ENCODE data around the gene NBAS. TPM values are rescaled to one million over a fixed set of nuclear protein-coding genes. Genes with fewer than 3 reads are reported as not detected.

Gene NBAS
- total and polyA plus RNA-seq, 3 experiments from 2014 or later, result 22.0 to 34.1 (median 30.6) TPM

DNA sequence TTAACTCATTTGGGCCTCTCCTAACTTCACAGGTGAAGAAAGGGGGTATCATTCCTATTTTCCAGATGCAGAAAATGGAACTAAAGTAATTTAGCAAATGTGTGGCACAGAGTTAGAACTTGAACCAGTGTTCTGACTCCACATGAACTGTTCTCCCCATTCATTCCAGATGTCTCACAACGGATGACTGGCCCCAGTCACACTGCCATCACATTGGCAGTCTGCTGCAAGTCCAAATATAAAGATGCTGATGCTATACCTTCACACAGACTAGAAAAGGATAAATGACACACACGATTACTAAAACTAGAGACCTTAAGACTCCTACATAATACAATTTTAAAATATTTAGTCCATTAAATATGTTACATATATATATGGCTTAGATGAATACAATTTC is 195.7 kb downstream of the NBAS start:
- Histone ChIP-seq H3K9me3 (ENCODE audit: low read length) (no peaks in the 10 kb centered on the region), H3K36me3 (ENCODE audit: insufficient read depth, low read length) (no peaks in the 10 kb centered on the region), H3K27ac (ENCODE audit: low read depth, low read length) (no peak overlapping the region), H3K27me3 (ENCODE audit: insufficient read depth, low read length, poor library complexity, severe bottlenecking) (no peaks in the 10 kb centered on the region), H3K4me3 (ENCODE audit: low read length) (no peak overlapping the region), H3K4me1 (ENCODE audit: insufficient read depth, low read length) (no peaks in the 10 kb centered on the region)
- no peaks in the 10 kb centered on the region for H3K4me1 Mint-ChIP-seq
- CTCF ChIA-PET, result no interaction called here
- H3K27ac Mint-ChIP-seq, result no peak overlapping the region
- DNase-seq, result no peak
- H3K36me3 Mint-ChIP-seq, result peaks cover 16 to 56% (median 34%) of the 10 kb centered on the region in 3 donors
- H3K4me3 Mint-ChIP-seq, result no peak overlapping the region
- POLR2A ChIA-PET, result no interaction called here
- no peaks in the 10 kb centered on the region for H3K27me3 Mint-ChIP-seq
- no peaks in the 10 kb centered on the region for H3K9me3 Mint-ChIP-seq

DNA sequence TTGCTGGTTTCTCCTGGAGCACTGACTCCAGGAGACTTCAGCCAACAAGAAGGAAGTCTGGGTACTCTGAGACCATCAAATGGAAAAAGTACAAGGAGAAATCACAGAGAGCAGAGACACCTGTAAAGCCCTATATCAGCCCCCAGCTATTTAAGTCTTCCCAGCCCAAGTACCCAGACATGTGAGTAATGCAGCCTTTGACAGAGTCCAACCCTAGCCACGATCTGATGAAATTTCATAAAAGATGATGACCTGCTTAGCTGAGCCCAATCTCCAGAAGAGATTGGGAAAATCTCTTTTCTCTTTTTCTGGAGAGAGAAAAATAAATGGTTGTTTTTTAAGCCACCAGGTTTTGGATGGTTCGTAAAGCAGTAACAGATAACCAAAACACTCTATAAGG is 196.6 kb downstream of the NBAS start:
- Mint-ChIP-seq H3K9me3 (no peaks in the 10 kb centered on the region), H3K4me3 (no peak overlapping the region), H3K27me3 (no peaks in the 10 kb centered on the region), H3K27ac (peak overlapping the region in 1 of 8 donors; percentile 61), H3K36me3 (peaks cover 16 to 57% (median 34%) of the 10 kb centered on the region in 3 donors), H3K4me1 (no peaks in the 10 kb centered on the region)
- ChIA-PET POLR2A (no interaction called here), CTCF (no interaction called here)
- Histone ChIP-seq H3K27me3 (ENCODE audit: insufficient read depth, low read length, poor library complexity, severe bottlenecking) (no peaks in the 10 kb centered on the region), H3K4me1 (ENCODE audit: insufficient read depth, low read length) (no peaks in the 10 kb centered on the region), H3K4me3 (ENCODE audit: low read length) (no peak overlapping the region), H3K36me3 (ENCODE audit: insufficient read depth, low read length) (no peaks in the 10 kb centered on the region), H3K27ac (ENCODE audit: low read depth, low read length) (no peak overlapping the region), H3K9me3 (ENCODE audit: low read length) (no peaks in the 10 kb centered on the region)
- no peak for DNase-seq

DNA sequence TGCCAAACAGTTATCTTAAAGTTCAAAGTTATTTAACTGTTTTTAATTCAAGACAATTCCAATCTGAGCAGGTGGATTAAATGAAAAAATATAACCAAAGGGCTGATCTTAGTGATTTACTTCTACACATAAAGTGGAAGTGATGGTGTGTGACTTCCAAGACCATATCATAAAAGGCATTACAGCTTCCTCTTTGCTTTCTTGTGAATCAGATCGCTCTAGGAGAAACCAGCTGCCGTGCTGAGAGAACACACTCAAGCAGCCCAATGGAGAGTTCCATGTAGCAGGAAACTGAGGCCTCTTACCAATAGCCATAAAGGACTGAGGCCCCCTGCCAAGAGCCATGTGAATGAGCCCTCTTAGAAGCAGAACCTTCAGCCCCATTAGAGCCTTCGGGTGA is 197.4 kb downstream of the NBAS start:
- no peaks in the 10 kb centered on the region for H3K9me3 Mint-ChIP-seq
- Histone ChIP-seq H3K9me3 (ENCODE audit: low read length) (no peaks in the 10 kb centered on the region), H3K4me3 (ENCODE audit: low read length) (no peak overlapping the region), H3K36me3 (ENCODE audit: insufficient read depth, low read length) (no peaks in the 10 kb centered on the region), H3K27ac (ENCODE audit: low read depth, low read length) (no peak overlapping the region), H3K27me3 (ENCODE audit: insufficient read depth, low read length, poor library complexity, severe bottlenecking) (no peaks in the 10 kb centered on the region), H3K4me1 (ENCODE audit: insufficient read depth, low read length) (no peaks in the 10 kb centered on the region)
- no peaks in the 10 kb centered on the region for H3K4me1 Mint-ChIP-seq
- H3K27ac Mint-ChIP-seq, result no peak overlapping the region
- ChIA-PET CTCF (no interaction called here), POLR2A (no interaction called here)
- H3K4me3 Mint-ChIP-seq, result no peak overlapping the region
- no peak for DNase-seq
- H3K36me3 Mint-ChIP-seq, result peaks cover 16 to 57% (median 33%) of the 10 kb centered on the region in 3 donors
- no peaks in the 10 kb centered on the region for H3K27me3 Mint-ChIP-seq

DNA sequence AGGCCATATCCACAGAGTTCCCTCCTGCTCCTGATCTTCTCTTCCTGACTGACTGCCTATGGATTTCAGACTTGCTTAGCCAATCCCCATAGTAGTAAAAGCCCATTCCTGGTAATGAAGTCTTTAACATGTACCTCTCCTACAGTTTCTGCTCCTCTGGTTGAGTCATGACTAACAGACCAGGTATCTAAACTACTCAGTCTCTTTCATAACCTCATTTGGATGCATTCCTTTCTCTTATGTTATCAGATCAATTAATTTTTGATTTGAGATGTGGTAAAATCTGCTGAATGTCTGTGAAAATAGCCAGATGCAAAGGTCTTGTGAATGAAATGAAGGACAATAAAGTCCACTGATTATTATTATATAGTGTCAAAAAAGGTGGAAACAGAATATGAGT is 198.0 kb downstream of the NBAS start:
- H3K36me3 ChIP-seq (ENCODE audit: insufficient read depth, low read length), result no peaks in the 10 kb centered on the region
- CTCF ChIA-PET, result no interaction called here
- H3K27ac Mint-ChIP-seq, result peak overlapping the region in 3 of 8 donors; percentile 1 to 63 (median 5)
- no peak overlapping the region for H3K4me3 Mint-ChIP-seq
- no peaks in the 10 kb centered on the region for H3K4me1 Mint-ChIP-seq
- H3K9me3 Mint-ChIP-seq, result no peaks in the 10 kb centered on the region
- no peak for DNase-seq
- peaks cover 16 to 62% (median 30%) of the 10 kb centered on the region in 3 donors for H3K36me3 Mint-ChIP-seq
- H3K27me3 Mint-ChIP-seq, result no peaks in the 10 kb centered on the region
- no peak overlapping the region for H3K27ac ChIP-seq (ENCODE audit: low read depth, low read length)
- H3K9me3 ChIP-seq (ENCODE audit: low read length), result no peaks in the 10 kb centered on the region
- H3K4me1 ChIP-seq (ENCODE audit: insufficient read depth, low read length), result no peaks in the 10 kb centered on the region
- POLR2A ChIA-PET, result no interaction called here
- no peak overlapping the region for H3K4me3 ChIP-seq (ENCODE audit: low read length)
- H3K27me3 ChIP-seq (ENCODE audit: insufficient read depth, low read length, poor library complexity, severe bottlenecking), result no peaks in the 10 kb centered on the region

DNA sequence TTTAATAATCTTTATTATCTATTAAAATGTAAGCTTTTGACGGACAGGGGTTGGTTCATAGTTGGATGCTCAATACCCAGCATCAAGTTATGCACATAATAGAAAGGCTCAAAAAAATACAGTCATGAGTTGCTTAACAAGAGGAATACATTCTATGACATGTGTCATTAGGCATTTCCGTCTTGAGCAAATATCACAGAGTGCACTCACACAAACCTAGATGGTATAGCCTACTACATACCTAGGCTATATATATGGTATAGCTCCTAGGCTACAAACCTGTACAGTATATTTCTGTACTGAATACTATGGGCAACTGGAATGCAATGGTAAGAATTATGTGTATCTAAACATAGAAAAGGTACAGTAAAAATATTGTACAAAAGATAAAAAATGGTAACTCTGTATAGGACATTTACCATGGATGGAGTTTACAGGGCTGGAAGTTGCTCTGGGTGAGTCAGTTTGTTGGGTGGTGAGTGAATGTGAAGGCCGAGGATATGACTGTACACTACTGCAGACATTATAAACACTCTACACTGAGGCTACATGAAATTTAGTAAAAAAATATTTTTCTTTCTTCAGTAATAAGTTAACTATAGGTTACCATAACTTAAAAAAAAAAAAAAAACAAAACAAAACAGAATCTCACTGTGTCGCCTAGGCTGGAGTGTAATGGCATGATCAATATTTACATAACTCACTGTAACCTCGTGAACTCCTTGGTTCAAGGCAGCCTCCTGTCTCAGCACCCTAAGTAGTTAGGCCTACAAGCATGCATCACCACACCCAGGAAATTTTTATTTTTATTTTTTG is 201.2 kb downstream of the NBAS start:
- Histone ChIP-seq H3K27ac (ENCODE audit: low read depth, low read length) (no peak overlapping the region), H3K27me3 (ENCODE audit: insufficient read depth, low read length, poor library complexity, severe bottlenecking) (no peaks in the 10 kb centered on the region), H3K4me3 (ENCODE audit: low read length) (no peak overlapping the region), H3K4me1 (ENCODE audit: insufficient read depth, low read length) (no peaks in the 10 kb centered on the region), H3K9me3 (ENCODE audit: low read length) (no peaks in the 10 kb centered on the region), H3K36me3 (ENCODE audit: insufficient read depth, low read length) (no peaks in the 10 kb centered on the region)
- H3K36me3 Mint-ChIP-seq, result peaks cover 23 to 65% (median 25%) of the 10 kb centered on the region in 3 donors
- H3K27ac Mint-ChIP-seq, result peak overlapping the region in 1 of 8 donors; percentile 63
- H3K9me3 Mint-ChIP-seq, result no peaks in the 10 kb centered on the region
- no peaks in the 10 kb centered on the region for H3K4me1 Mint-ChIP-seq
- DNase-seq, result no peak
- no peak overlapping the region for H3K4me3 Mint-ChIP-seq
- CTCF ChIA-PET, result no interaction called here
- no peaks in the 10 kb centered on the region for H3K27me3 Mint-ChIP-seq
- POLR2A ChIA-PET, result no interaction called here

DNA sequence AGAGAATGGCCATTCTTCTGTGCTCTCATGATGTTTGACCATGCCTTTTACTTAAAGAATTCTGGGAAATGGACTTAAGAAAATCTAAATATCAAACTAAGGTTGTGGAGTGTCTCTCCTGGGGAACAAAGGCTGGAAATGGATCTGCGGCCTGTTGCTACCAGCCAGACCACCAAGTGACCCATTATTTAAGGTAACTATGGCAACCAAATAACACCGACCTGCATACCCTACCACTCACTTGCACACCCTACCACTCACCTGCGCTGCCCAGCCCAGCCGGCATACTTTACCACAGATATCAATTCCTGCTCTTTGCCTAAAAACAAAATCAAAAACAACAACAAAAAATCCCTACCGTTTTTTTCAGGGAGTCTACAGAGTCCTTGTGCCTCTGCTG is 203.2 kb downstream of the NBAS start:
- H3K4me3 Mint-ChIP-seq, result no peak overlapping the region
- ChIA-PET POLR2A (no interaction called here), CTCF (no interaction called here)
- no peak overlapping the region for H3K4me3 ChIP-seq (ENCODE audit: low read length)
- H3K4me1 Mint-ChIP-seq, result no peaks in the 10 kb centered on the region
- DNase-seq, result no peak
- no peaks in the 10 kb centered on the region for H3K36me3 ChIP-seq (ENCODE audit: insufficient read depth, low read length)
- no peaks in the 10 kb centered on the region for H3K9me3 Mint-ChIP-seq
- no peak overlapping the region for H3K27ac ChIP-seq (ENCODE audit: low read depth, low read length)
- H3K27me3 ChIP-seq (ENCODE audit: insufficient read depth, low read length, poor library complexity, severe bottlenecking), result no peaks in the 10 kb centered on the region
- H3K27me3 Mint-ChIP-seq, result no peaks in the 10 kb centered on the region
- no peaks in the 10 kb centered on the region for H3K9me3 ChIP-seq (ENCODE audit: low read length)
- H3K36me3 Mint-ChIP-seq, result peaks cover 14 to 65% (median 24%) of the 10 kb centered on the region in 3 donors
- H3K27ac Mint-ChIP-seq, result no peak overlapping the region
- H3K4me1 ChIP-seq (ENCODE audit: insufficient read depth, low read length), result no peaks in the 10 kb centered on the region

DNA sequence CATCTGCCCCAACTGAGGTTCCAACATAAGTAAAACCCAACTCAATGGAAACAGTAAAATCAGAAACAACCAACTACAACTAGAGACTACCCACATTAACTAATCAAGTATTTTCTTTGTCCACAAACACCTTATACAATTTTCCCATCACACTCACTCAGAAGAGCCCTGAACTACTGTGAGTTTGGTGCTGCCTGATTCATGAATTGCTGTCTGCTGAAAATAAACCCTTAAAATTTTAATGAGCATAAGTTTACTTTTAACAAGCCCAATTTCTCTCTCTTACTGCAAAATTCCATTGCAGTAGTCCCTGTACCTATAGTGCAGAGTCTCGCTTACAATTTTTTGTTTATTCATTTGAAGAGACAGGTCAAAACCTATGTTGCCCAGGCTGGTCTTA is 203.9 kb downstream of the NBAS start:
- H3K27ac Mint-ChIP-seq, result peak overlapping the region in 1 of 8 donors; percentile 27

DNA sequence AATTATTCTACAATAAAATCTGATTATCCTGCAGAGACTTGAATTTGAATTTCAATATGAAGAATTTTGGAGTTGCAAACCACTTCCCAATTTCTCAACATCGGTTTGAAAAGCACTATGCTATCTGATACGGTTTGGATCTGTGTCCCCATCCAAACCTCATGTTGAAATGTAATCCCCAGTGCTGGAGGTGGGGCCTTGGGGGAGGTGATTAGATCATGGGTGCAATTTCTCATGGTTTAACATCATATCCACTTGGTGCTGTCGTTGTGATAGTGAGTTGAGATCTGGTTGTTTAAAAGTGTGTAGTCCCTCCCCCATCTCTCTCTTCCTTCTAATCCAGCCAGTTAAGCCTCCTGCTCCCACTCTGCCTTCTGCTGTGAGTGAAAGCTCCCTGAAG is 205.7 kb downstream of the NBAS start:
- POLR2A ChIA-PET, result no interaction called here

More for the DNA sequence above, 203.9 kb downstream of the NBAS start:
- Histone ChIP-seq H3K4me3 (ENCODE audit: low read length) (no peak overlapping the region), H3K27me3 (ENCODE audit: insufficient read depth, low read length, poor library complexity, severe bottlenecking) (no peaks in the 10 kb centered on the region), H3K36me3 (ENCODE audit: insufficient read depth, low read length) (no peaks in the 10 kb centered on the region), H3K9me3 (ENCODE audit: low read length) (no peaks in the 10 kb centered on the region), H3K4me1 (ENCODE audit: insufficient read depth, low read length) (no peaks in the 10 kb centered on the region), H3K27ac (ENCODE audit: low read depth, low read length) (no peak overlapping the region)
- Mint-ChIP-seq H3K4me1 (no peaks in the 10 kb centered on the region), H3K4me3 (no peak overlapping the region), H3K27me3 (no peaks in the 10 kb centered on the region), H3K9me3 (no peaks in the 10 kb centered on the region), H3K36me3 (peaks cover 17 to 70% (median 28%) of the 10 kb centered on the region in 3 donors)
- DNase-seq, result no peak
- CTCF ChIA-PET, result no interaction called here
- POLR2A ChIA-PET, result no interaction called here

More for the DNA sequence above, 205.7 kb downstream of the NBAS start:
- CTCF ChIA-PET, result no interaction called here
- no peak overlapping the region for H3K27ac ChIP-seq (ENCODE audit: low read depth, low read length)
- H3K4me3 ChIP-seq (ENCODE audit: low read length), result no peak overlapping the region
- H3K9me3 ChIP-seq (ENCODE audit: low read length), result no peaks in the 10 kb centered on the region
- no peaks in the 10 kb centered on the region for H3K36me3 ChIP-seq (ENCODE audit: insufficient read depth, low read length)
- H3K27me3 ChIP-seq (ENCODE audit: insufficient read depth, low read length, poor library complexity, severe bottlenecking), result no peaks in the 10 kb centered on the region
- DNase-seq, result no peak
- Mint-ChIP-seq H3K9me3 (no peaks in the 10 kb centered on the region), H3K27me3 (no peaks in the 10 kb centered on the region), H3K36me3 (peaks cover 28 to 79% (median 34%) of the 10 kb centered on the region in 3 donors), H3K4me3 (no peak overlapping the region), H3K27ac (peak overlapping the region in 3 of 8 donors; percentile 42 to 58 (median 48)), H3K4me1 (no peaks in the 10 kb centered on the region)
- H3K4me1 ChIP-seq (ENCODE audit: insufficient read depth, low read length), result no peaks in the 10 kb centered on the region
